Measurements from ENCODE around the gene CRYBB3. TPM values are rescaled to one million over a fixed set of nuclear protein-coding genes. Genes with fewer than 3 reads are reported as not detected.

CRYBB3 gene
- total RNA-seq, 1 donor from 2014 or later, result 0.27 TPM

DNA sequence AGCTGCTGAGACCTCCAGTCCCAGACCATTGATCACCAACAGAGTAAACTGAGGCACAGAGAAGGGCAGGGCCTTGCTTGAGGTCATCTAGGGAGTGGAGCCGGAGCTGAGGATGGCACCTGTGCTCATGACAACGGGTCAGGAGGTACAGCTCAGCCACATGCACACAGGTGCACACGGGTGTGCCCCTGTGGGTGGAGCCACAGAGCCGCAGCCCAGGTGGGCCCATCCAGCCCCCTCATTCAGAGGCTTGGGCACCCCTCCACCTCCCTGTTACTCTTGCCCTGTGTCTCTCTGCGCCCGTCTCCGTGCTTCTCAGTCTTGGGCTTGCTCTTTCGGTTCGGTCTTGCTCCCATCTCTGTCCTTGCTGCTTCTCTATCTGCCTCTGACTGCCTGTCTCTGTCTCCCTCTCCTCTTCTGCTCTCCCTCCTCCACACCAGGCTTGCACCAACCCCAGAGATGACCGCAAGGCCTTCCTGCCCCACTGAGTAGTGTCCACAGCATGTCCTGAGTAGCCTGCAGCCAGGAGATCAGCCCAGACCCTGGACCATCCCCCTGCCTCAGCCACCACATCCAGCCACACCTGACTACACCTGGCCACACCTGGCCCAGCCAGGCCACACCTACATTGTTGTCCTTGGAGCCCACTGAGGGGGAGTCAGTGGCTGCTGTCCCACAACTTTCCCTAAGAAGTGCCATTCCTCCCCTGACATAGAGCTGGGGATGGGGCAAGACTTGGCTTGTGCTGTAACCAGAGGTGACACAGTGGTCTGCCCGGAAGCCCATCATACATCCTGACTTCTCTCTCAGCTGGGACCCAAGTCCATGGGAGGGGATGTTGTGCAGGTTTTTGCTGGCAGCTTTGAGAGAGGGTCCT is 39.3 kb upstream of the CRYBB3 start:
- H3K4me3 Mint-ChIP-seq, result no peak overlapping the region
- no peaks in the 10 kb centered on the region for H3K27me3 Mint-ChIP-seq (ENCODE audit: low read depth)
- TF ChIP-seq CTCF (IDR thresholded peaks at IDR 0.05; ENCODE audit: unreplicated experiment), result no peak
- H3K27ac Mint-ChIP-seq, result no peak overlapping the region
- H3K36me3 Mint-ChIP-seq, result no peaks in the 10 kb centered on the region
- no peak for DNase-seq (ENCODE audit: low spot score in 2 of 2, unreplicated experiment in 2 of 2)
- peaks cover 4% of the 10 kb centered on the region for H3K4me1 Mint-ChIP-seq
- H3K9me3 Mint-ChIP-seq, result no peaks in the 10 kb centered on the region

DNA sequence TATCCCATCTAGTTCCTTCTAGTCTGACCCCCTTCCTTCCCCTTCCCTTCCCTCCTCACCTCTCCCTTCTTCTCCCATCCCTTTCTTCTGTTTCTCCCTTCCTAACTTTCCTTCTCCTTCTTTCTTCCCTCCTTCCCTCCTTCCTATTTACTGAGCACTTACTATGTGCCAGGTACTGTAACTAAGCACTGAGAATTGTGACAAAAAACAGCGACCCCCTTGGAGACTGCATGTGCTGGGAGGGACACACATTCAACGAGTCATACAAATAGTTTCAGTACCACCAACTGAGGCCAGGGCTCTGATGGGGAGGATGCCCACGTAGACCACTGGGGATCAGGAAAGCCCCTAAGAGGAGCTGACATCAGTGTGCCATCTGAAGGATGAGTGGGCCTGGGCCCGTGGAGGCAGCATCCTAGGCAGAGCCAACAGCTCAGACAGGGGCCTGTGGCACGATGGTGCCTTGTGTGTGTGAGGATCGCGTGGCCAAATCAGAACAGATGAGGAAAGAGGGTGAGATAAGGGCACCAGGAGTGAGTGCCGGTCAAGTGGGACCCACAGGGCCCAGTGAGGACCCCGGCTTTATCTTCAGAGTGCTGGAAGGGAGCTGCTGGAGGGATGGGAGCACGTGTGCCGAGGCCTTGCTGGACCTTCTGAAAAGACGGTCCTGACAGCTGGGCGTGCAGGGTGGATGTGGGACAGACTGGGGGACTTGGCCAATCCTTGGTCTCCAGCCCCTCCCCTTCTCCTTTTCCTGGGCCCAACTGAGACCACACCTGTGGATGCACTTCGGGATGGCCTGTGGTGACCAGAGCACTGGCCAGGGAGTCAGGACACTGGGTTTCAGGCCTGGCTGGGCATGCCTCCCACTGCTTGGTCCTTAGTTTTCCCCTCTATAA is 38.4 kb upstream of the CRYBB3 start:
- no peak for DNase-seq (ENCODE audit: low spot score in 2 of 2, unreplicated experiment in 2 of 2)
- H3K27me3 Mint-ChIP-seq (ENCODE audit: low read depth), result no peaks in the 10 kb centered on the region
- H3K4me3 Mint-ChIP-seq, result no peak overlapping the region
- H3K27ac Mint-ChIP-seq, result no peak overlapping the region
- peaks cover 4% of the 10 kb centered on the region for H3K4me1 Mint-ChIP-seq
- H3K9me3 Mint-ChIP-seq, result no peaks in the 10 kb centered on the region
- no peak for TF ChIP-seq CTCF (IDR thresholded peaks at IDR 0.05; ENCODE audit: unreplicated experiment)
- H3K36me3 Mint-ChIP-seq, result no peaks in the 10 kb centered on the region

- Mint-ChIP-seq H3K36me3 (no peaks in the 10 kb centered on the region), H3K4me1 (peaks cover 4% of the 10 kb centered on the region), H3K27ac (no peak overlapping the region), H3K27me3 (ENCODE audit: low read depth) (no peaks in the 10 kb centered on the region), H3K4me3 (no peak overlapping the region), H3K9me3 (no peaks in the 10 kb centered on the region)
- DNase-seq (ENCODE audit: low spot score in 2 of 2, unreplicated experiment in 2 of 2), result no peak
- TF ChIP-seq CTCF (IDR thresholded peaks at IDR 0.05; ENCODE audit: unreplicated experiment), result no peak
These were observed 37.6 kb upstream of the CRYBB3 start for GRCh38 chr22:25161916-25162530.

GRCh38 chr22:25162561-25162960 is 37.1 kb upstream of the CRYBB3 start:
- no peak for TF ChIP-seq CTCF (IDR thresholded peaks at IDR 0.05; ENCODE audit: unreplicated experiment)
- H3K36me3 Mint-ChIP-seq, result no peaks in the 10 kb centered on the region
- H3K9me3 Mint-ChIP-seq, result no peaks in the 10 kb centered on the region
- H3K27me3 Mint-ChIP-seq (ENCODE audit: low read depth), result no peaks in the 10 kb centered on the region
- H3K4me1 Mint-ChIP-seq, result peaks cover 4% of the 10 kb centered on the region
- no peak for DNase-seq (ENCODE audit: low spot score in 2 of 2, unreplicated experiment in 2 of 2)
- H3K4me3 Mint-ChIP-seq, result no peak overlapping the region
- H3K27ac Mint-ChIP-seq, result no peak overlapping the region

DNA sequence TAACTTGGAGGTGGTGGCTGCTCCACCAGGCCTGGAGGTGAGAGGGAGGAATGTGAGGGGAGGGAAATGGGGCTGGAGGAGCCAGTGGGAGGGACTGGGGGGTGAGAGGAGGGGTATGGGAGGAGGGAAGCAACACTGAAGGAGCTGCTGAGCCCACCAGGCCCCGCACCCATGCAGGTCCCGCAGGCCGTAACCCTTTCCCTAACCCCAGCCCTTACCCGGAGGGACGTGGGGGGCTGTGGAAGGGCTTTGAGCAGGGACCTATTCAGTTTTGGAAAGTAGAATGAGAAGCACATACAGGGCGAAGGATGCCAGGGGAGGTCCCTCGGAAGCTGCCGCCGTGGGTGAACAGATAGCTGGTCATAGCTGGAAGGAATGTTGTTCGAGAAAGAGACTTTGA is 33.9 kb upstream of the CRYBB3 start:
- H3K4me3 Mint-ChIP-seq, result no peak overlapping the region
- TF ChIP-seq CTCF (IDR thresholded peaks at IDR 0.05; ENCODE audit: unreplicated experiment), result no peak
- no peaks in the 10 kb centered on the region for H3K27me3 Mint-ChIP-seq (ENCODE audit: low read depth)
- H3K4me1 Mint-ChIP-seq, result peaks cover 4% of the 10 kb centered on the region
- no peaks in the 10 kb centered on the region for H3K36me3 Mint-ChIP-seq
- DNase-seq (ENCODE audit: low spot score in 2 of 2, unreplicated experiment in 2 of 2), result no peak
- H3K27ac Mint-ChIP-seq, result no peak overlapping the region
- no peaks in the 10 kb centered on the region for H3K9me3 Mint-ChIP-seq

All from mesothelial cell of epicardium (in vitro differentiated cells).